ENCODE results near the gene BPIFB4.
"Not testable (repeated sequence)": the region's sequence is repeated elsewhere in the genome, so short reads cannot be mapped to it uniquely, and the experiment has no call there.

The BPIFB4 gene

GRCh38 chr20:33122297-33122696 is 42.9 kb downstream of the BPIFB4 start:
- not testable (repeated sequence) for DNase-seq

DNA sequence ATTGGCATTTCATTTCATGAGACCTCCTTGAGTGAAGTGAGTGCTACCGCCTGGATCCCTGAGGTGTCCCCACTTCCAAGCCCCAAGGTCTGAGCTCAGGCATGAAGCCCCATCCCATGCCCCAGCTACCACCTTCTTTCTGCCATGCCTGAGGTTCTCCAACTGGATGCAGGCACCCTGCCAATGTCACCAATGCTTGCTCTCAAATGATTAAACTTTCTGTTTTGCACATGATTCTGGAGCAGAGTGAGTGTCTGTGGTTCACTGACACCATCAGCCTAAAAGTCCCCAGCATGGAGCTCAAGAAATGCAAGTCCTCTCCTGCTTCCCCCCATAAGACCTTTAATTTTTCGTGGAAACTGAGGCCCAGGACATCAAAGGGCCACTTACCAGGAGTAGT is 44.8 kb downstream of the BPIFB4 start:
- DNase-seq = no peak

DNA sequence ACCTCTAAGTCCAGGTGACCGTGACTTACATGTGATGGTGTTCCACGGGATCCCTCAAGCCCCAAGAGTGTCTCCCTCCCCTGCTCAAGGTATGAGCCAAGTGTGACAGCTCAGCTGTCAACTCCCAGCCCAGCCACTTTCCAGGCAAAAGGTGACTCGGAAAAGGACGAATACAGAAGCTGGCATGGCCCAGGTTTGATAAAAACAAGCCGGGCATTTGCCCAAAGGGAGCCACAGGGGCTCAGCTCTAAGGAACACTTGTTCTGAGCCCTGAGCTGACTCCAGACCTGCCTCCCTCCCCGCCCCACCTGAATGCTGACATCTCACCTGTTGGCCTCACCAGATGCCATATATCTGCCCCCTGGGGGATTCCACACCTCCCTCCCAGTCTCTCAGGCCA is 45.6 kb downstream of the BPIFB4 start:
- no peak for DNase-seq

DNA sequence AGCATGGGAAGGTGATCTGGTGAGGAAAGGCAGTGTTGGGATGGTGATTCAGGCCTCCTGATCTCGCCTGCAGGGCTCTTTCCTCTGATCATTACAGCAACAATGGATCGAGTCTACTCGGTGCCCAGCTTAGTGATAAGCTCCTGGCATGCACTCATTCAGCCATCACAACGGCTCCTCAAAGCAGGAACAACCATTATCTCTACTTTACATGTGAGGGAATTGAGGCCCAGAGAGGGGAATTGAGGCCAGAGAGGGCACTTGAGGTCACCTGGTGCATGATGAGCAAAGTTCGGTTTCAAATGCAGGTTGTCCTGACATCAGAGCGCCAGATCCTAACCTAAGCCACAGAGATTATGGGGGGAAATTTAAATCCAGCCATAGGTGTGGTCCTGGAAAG is 46.5 kb downstream of the BPIFB4 start:
- DNase-seq = no peak

DNA sequence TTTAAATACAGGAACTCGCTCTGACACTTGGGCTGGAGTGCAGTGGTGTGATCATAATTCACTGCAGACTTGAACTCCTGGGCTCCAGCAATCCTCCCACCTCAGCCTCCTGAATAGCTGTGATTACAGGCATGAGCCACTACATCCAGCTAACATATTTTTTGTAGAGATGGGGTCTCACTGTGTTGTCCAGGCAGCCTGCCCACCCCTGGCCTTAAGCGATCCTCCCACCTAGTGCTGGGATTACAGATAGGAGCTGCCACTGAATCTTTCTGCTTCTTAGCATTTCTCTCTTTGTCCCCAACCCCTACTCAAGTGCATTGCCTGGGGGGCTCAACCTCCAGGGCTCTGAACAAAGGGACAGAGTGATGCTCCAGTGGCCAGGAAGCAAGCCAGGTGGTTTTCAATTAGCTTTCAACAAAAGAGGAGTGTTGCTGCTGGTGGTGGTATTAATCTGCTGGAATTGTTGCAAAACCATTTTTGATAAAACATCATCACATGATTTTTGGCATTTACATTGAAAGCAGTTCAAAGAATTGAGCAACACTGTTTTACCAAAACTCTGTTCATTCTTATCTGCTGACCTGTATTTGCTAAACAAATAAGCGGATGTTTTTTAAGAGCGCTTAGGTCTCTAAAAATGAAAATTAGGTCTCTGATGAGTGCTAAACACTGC is 48.1 kb downstream of the BPIFB4 start:
- DNase-seq = no peak

GRCh38 chr20:33130568-33131061 is 51.2 kb downstream of the BPIFB4 start:
- DNase-seq = no peak

DNA sequence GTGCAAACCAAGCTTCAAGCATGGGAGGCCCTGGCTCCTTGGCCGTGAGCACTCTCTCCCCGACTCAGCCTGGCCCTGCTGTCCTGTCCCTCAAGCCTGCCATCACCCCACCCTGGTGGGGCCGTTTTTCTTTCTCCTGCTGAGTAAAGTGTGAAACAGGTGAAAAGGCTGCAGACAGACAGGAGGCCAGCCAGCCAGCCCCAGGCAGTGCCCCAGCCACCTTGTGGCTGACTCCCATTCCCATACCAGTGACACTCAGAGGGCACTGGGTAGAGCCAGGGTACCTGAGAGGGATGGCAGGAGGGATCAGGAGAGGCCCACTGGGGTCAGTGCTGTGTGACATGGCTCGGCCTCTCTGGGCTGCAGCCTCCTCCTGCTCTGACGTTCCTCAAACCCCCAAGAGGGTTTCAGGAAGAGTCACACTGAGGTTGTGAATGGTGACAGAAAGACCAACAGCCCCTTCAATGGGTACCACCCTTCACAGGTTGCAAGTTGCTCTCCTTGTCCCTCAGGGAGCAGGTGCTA is 52.6 kb downstream of the BPIFB4 start:
- DNase-seq = no peak

DNA sequence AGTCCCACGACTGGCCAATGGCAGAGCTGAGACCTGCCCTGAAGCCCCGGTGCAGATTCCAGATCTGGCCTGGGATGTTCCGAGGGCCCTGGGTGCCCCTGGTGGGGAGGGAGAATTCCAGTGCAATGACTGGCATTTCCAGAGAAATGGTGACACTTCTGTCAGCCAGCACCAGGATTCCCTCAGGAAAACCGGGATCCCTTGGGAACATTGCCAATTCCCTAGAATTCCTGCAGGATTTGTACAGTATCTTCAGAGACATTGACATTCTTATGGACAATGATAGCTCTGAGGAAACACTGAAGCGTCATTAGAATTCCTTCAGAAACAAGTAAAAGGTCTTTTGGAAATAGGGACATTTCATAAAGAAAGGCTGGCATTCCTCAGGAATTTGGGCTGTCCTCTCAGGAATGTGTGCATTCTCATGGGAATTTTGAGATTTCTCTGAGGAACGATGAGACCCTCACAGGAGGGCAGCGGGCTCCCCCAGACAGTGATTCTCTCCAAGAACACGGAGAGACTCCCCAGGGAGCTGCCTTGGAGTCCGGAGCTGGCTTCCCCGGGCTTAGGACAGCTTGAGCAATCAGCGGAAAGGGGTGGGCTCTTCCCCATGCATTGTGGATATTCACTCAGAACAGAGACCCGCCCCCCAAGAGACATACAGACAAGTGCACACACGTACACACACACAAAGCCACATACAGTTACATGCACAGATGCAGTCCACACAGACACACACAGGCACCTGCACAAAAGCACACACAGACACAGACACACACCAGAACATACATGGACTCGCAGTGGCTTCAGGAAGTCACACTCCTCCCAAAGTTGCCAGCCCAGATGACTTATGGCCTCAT is 53.3 kb downstream of the BPIFB4 start:
- DNase-seq = no peak

DNA sequence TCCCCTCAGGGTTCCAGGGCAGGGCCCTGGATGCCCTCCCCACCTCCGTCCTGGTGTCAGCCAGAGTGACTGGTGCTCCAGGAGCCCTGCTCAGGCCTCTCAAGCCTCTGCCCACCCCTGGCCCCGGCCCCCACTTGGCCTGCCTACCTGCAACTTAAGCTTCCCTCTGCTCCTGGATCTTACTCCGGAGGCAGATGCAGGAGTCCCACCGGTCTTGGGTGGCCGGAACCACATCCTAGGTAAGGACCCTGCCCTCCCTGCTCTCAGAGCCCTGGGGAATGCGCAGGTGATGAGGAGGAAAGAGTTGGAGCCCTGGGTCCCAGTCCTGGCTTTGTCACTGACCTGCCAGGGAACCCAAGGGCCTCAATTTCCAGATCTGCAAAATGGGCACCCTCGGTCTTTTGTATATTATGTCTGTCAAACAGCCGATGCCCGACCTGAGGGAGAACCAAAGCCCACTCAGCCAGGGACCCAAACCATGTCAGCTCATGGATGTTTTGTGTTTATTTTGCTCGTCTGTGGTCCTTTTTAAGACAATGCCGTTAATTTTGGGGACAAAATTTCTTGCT is 54.0 kb downstream of the BPIFB4 start:
- no peak for DNase-seq

DNA sequence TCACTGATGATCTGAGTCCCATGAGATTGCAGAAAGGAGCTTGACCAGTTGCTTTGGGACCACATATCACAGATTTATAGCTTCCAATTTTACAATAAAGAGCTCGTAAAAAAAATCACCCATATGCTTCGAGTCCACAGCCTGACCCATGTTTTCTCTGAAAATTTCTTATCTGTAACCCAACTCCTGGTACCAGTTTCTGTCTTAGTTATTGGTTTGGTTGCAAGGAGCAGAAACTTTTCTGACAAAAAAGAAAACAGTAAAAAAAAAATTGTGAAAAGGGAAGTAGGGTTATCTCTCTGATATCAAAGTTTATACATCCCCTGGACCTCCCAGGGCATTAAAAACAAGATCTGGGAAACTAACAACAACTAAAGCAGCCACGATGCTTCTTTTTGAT is 57.8 kb downstream of the BPIFB4 start:
- DNase-seq = no peak

DNA sequence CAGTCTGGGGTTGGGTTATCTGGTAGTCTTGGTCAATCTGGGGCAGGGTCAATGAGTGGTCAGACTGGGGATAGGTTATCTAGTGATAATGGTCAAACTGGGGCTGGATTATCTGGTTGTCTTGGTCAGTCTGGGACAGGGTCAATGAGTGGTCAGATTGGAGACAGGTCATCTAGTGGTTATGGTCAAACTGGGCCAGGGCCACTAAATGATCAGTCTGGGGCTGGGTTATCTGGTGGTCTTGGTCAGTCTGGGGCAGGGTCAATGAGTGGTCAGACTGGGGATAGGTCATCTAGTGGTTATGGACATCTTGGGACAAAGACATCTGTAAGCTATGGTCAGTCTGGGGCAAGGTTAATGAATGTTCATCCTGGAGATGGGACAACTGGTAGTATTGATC is 60.0 kb downstream of the BPIFB4 start:
- no peak for DNase-seq

- DNase-seq = no peak
Observed at GRCh38 chr20:33145521-33145920, 66.1 kb downstream of the BPIFB4 start.

DNA sequence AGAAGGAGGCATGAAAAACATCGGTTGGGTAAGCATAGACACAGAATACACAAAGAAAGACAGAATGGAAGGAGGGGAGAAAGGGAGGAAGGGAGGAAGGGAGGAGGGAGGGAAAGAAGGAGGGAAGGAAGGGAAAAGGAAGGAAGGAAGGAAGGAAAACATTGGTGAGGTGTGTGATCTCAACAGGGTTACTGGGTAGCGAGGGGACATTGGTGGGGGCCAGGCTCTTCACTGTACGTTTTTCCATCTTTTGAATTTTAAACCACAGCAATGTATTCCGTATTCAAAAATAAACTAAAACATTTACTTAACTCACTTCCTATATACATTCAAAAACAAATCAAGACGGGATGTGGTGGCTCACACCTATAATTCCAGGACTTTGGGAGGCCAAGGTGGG is 67.9 kb downstream of the BPIFB4 start:
- no peak for DNase-seq

DNA sequence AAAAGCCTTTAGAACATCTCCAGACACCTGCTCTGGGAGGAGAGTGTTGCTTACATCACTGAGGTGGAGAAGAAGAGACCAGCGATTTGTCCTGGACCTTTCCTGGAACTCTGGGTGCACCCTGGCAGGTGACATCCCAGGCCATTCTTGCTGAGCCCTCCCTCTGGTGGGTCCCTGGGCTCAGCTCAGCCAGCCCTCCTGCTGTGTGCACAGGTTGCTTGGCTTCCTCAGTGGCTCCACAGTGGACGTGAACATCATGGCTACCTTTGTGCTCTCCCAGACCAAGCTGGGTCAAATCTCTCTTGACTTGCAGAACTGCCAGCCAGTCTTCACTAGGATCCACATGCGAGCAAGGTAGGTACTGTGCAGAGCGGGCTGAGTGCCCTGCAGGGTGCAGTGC is 68.6 kb downstream of the BPIFB4 start:
- DNase-seq = no peak

GRCh38 chr20:33154252-33154651 is 74.8 kb downstream of the BPIFB4 start:
- DNase-seq = no peak

DNA sequence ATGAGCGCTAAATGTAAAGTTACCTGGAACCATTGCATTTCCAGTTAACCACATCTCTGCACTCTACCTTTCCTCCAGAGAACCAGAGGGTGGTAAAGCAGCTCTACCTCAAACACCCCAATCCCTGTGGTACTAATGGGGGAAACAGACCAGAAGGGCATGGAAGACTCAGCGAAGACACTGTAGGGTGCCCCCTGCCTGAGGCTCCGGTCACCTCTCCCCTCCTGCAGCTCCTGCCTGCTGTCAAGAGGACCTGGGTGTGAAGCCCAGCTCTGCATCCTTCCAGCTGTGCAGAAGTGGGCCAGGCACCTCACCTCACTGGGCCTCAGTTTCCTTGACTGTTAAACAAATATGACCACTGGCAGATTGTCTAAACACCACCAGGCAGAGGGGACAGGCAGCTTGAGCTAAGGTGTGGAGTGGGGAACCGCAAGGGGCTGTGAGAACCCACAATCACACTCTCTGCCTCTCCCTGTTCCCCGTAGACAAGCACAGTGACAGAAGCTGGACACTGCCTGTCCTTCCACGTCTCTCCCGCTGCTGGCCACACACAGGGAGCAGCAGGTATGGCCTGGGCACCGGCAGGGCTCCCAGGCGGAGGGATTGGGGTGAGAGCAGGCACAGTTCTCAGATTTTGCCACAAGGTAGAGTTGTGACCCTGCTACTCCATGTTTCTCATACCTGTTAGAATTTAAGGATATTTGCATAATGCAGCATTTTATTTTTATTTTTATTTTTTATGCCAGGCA is 79.4 kb downstream of the BPIFB4 start:
- no peak for DNase-seq

DNA sequence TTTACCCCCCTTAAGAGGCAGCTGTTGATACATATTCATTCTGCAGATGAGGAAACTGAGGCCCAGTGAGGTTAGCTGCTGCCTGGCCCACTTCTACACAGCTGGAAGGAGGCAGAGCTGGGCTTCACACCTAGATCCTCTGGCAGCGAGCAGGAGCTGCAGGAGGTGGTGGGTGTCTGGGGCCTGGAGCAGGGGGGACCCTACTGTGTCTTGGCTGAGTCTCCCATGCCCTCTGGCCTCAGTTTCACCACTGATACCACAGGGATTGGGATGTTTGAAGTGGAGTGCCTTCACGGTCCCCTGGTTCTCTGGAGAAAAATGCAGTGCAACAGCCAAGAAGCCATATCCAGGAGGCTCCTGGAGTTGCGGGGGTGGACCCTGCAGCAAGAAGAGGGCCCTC is 80.3 kb downstream of the BPIFB4 start:
- no peak for DNase-seq

- DNase-seq = no peak
Observed at GRCh38 chr20:33160681-33161080, 81.2 kb downstream of the BPIFB4 start.
